ENCODE results near the gene ABTB2. TPM values are rescaled to one million over a fixed set of nuclear protein-coding genes. Genes with fewer than 3 reads are reported as not detected.

The ABTB2 gene
- total and polyA plus RNA-seq, 2 of the 8 experiments (the other 6 are each of a cell fraction or from before 2014, with no cell fraction given) = 7.7 to 10.2 TPM

GRCh38 chr11:34331736-34332135, 26.1 kb downstream of the ABTB2 start:
- Histone ChIP-seq H3K79me2 (ENCODE audit: control insufficient read depth in 1 of 2, insufficient read depth in 2 of 2, low read length in 2 of 2) (peaks cover 0 to 4% of the 10 kb centered on the region in 2 experiments; a peak in 1 of 4 replicates), H2AFZ (ENCODE audit: low read length) (no peak overlapping the region), H3K4me1 (replicated peaks in 1 of 4; ENCODE audit: control insufficient read depth in 3 of 4, insufficient read depth in 4 of 4, low read length in 3 of 4) (peaks cover 0 to 3% (median 2%) of the 10 kb centered on the region in 4 experiments; a peak in 4 of 7 replicates), H3K23ac (ENCODE audit: insufficient read length) (no peak overlapping the region), H2BK12ac (ENCODE audit: low read depth, low read length) (no peak overlapping the region), H2BK5ac (ENCODE audit: low read depth, low read length) (no peak overlapping the region), H3K27me3 (replicated peaks in 1 of 4; ENCODE audit: control insufficient read depth in 3 of 4, extremely low read depth in 1 of 4, insufficient read depth in 3 of 4, low read length in 3 of 4) (no peaks in the 10 kb centered on the region), H3K4ac (replicated peaks; ENCODE audit: insufficient read length, low read depth, low read length) (no peak overlapping the region), H3K4me2 (ENCODE audit: insufficient read depth in 1 of 2, low read depth in 2 of 2, low read length in 2 of 2) (no peak overlapping the region), H2BK120ac (replicated peaks; ENCODE audit: low read depth, low read length) (no peak overlapping the region), H3K9me3 (ENCODE audit: insufficient read depth in 2 of 2, low read depth in 1 of 2, low read length in 1 of 2) (no peaks in the 10 kb centered on the region), H3K36me3 (ENCODE audit: control insufficient read depth in 2 of 4, insufficient read depth in 4 of 4, low read length in 3 of 4) (no peaks in the 10 kb centered on the region), H3K79me1 (ENCODE audit: low read depth, low read length) (no peaks in the 10 kb centered on the region), H3K27ac (ENCODE audit: low read depth, low read length) (no peak overlapping the region), H2BK20ac (ENCODE audit: low read length) (no peak overlapping the region), H4K8ac (ENCODE audit: extremely low read depth, insufficient read depth, low read length) (no peak overlapping the region), H4K5ac (ENCODE audit: insufficient read length, low read depth, low read length) (no peak overlapping the region), H3K14ac (ENCODE audit: insufficient read length) (no peak overlapping the region), H4K91ac (replicated peaks; ENCODE audit: insufficient read length, low read length) (no peak overlapping the region), H3K56ac (replicated peaks; ENCODE audit: insufficient read length, low read depth, low read length) (no peak overlapping the region), H3K4me3 (ENCODE audit: extremely low read depth in 1 of 4, insufficient read depth in 2 of 4, low read depth in 3 of 4, low read length in 4 of 4) (no peak overlapping the region), H2BK15ac (ENCODE audit: low read length) (no peak overlapping the region), H3K18ac (ENCODE audit: extremely low read depth, low read length) (no peak overlapping the region), H2AK5ac (ENCODE audit: low read depth, low read length) (no peak overlapping the region), H4K20me1 (replicated peaks in 1 of 2; ENCODE audit: control insufficient read depth in 1 of 2, insufficient read depth in 2 of 2, low read length in 2 of 2) (peaks cover 0 to 3% of the 10 kb centered on the region in 2 experiments), H3K23me2 (ENCODE audit: low read depth, low read length) (no peaks in the 10 kb centered on the region), H3K9ac (replicated peaks in 1 of 4; ENCODE audit: extremely low read depth in 1 of 4, low read depth in 3 of 4, low read length in 3 of 4) (no peak overlapping the region)
- 91% methylated on average over 3 of the region's 3 CpGs; no CpG with 5 or more reads in 1 of the 2 experiments for WGBS, 2 experiments (ENCODE audit: extremely low coverage in 1 of 2, insufficient coverage in 1 of 2, insufficient read length in 1 of 2, insufficient replicate concordance in 2 of 2, low coverage in 1 of 2, low lambda C conversion rate in 2 of 2, missing lambda C conversion rate in 1 of 2)
- TF ChIP-seq ATF3 (IDR thresholded peaks at IDR 0.05; ENCODE audit: insufficient read depth, low read depth, low read length) (no peak), TBP (IDR thresholded peaks at IDR 0.05; ENCODE audit: low read depth, low read length) (no peak)
- ChIA-PET POLR2A (ENCODE audit: partially characterized antibody) (no interaction called here), CTCF (ENCODE audit: partially characterized antibody) (interaction anchor here (0.8 to 1.5 kb wide), 3 partner anchors 12 to 19 kb away, joined by 3 to 4 read pairs (median 3); no protein-coding TSS in a partner anchor)
- DNase-seq (ENCODE audit: low read depth in 1 of 2, low spot score in 2 of 2) (no peak), FAIRE-seq (no peak)
